GM03348 (cell line): ENCODE measurements around the gene SCN2A.
"Not testable (repeated sequence)": the region's sequence is repeated elsewhere in the genome, so short reads cannot be mapped to it uniquely, and the experiment has no call there.

Experiments used
- DNase-seq: peaks from one replicate; pipeline ENCODE4 v3.0.0; 2012; ENCODE audit warnings: low spot score

The SCN2A gene

DNA sequence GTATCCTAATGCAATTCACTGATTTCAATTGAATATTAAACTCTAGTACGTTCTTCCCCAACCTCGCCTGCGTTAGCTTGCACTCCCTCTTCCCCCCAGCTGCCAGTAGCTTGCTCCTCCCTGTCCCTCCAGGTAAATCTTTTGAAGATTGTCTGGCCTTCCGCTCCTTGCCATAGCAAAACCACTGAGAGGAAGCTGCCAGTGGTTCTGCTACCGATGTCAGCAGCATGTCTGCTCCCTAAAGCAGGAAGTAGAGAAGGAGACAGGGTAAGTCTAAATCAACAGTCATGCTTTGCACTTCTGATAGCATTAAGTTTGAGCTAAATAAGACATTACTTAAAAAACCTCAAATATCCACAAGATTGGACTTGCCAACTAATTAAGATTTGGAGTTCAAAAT is 89.1 kb downstream of the SCN2A start:
- DNase-seq: no peak

DNA sequence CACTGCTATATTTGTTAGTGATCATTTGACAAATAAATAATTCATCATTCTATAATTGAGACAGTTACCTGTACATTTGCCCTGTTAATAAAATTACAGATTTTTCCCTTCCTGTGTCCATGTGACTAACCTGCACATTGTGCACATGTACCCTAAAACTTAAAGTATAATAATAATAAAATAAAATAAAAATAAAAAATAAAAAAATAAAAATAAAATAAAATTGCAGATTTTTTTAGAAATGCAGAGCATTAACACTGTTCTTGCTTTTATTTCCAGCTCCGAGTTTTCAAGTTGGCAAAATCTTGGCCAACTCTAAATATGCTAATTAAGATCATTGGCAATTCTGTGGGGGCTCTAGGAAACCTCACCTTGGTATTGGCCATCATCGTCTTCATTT is 105.1 kb downstream of the SCN2A start:
- not testable (repeated sequence) for DNase-seq

DNA sequence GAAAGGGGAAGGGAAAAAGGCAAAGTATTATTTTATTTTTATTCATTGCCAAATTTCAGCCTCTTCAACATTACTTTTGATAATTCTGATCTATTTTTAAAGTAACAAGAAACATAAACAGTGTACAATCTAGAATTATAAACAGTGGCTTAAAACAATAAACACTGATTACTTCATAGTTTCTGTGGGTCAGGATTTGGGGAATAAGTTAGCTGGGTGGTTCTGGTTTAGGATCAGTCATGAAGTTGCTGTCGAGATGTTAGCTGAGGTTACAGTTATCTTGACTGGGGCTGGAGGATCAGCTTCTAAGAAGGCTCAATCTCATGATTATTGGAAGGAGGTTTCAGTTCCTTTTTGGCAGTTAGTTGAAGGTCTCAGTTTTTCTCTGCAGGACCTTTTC is 109.2 kb downstream of the SCN2A start:
- DNase-seq: no peak

DNA sequence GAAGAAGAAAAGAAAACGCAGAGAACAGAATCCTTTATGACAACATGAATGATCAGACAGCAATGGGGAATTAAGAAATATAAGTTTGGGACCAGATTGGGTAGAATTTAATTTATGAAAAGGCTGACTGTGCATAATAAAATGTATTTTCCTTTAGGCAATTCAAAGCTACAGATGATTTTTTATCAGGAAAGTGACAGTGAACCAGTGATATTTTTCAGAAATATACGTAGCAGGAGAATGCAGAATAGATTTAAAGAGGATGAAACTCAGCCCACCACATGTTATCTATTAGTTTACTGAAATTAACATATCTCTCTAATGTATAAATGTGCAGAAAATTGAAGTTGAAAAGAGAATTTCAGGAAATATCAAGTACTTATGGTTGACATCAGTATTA is 110.0 kb downstream of the SCN2A start:
- no peak for DNase-seq

DNA sequence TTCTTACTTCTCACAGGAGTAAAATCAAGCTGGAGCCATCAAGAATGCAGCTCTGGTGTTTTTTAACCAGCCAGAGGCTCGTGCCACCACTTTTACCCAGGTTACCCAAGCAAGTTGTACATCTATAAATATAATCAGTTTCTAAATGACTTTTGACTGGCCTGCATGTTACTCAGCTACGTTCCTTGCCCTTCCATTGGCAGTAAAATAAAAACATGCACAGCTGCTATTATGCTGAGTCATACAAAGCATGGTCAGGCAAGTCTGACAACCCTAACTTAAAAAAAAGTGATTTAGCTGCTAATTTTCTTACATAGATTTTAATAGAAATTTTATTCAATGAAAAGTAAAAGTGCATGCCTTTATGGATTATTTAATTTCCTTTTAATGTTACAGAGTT is 118.5 kb downstream of the SCN2A start:
- peak; percentile 42 for DNase-seq

DNA sequence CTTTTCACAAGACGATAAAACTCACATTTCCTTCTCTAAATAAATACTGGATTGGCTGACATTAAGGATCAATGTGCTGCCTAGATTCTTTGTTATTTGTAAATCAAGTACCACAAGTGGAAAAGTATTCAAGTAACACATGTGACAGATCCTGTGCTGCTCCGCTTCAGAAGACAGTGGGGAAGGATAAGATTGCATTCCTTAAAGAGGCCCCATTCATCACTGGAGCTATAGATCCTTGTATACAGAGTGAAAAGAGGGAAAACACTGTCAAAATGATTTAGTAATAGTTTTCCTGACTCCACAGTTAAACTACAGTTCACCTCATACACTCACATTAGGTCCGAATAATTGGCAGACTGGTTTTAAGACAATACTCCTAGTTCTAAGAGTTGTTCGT is 122.3 kb downstream of the SCN2A start:
- DNase-seq: no peak

DNA sequence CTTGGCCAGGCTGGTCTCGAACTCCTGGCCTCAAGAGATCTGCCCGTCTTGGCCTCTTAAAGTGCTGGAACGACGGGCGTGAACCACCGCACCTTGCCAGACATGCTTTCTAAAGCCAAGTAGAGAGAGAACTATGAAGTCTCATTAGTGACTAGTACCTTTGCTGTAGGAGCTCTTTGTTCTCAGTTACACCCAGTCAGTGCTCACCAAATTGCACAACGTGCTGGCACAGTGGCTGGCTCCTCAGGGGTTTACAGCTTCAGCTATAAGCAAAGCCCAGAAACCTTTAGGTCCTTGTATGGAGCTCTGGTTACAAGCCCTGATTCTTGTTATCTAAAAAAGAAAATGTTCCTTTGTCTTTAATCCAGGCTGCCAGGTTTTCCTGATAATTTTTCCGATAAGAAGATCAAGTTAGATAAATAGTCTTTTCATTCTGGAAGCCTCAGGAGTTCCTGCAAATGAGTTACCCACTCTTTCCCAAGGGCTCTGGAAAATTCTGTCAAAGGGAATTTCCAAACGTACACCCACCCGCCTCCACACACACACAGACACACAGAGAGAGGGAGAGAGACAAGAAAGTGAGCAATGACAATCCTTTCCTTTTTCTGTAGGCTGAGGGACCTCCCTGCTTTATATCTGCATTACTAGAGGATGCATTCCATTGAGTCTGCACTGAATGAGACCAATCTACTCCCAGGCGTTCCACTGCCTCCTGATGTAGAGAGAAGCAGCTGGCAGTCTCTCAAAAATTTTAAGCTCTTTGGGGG is 130.1 kb downstream of the SCN2A start:
- DNase-seq: no peak

DNA sequence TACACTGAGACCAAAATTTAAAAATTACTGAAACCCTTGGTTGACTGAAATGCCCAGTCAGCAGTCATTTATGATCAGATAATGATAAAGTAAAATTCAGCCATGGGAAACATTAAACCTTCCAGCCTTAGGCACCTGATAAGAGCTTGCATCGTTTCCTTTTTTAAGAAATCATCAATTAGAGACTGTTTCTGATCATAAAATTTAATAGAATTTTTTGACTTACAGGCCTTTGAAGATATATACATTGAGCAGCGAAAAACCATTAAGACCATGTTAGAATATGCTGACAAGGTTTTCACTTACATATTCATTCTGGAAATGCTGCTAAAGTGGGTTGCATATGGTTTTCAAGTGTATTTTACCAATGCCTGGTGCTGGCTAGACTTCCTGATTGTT is 130.7 kb downstream of the SCN2A start:
- no peak for DNase-seq

DNA sequence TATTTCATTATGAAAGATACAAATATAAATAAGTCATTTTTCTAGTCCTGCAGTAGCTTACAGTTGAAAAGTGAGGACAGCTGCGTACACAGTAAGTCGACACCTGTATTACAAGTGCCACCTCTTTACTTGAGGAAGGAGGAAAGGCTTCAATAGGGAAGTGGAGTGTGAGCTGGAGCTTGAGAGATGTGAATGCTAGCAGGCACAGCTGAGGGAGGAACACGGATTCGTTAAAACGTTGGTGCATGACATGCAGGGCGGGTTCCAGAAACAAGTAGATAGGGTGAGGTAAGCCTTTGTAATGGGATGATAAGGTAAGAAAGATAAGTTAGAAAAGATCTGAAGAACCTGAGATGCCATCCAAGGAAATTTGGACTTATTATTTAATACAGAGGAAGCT is 132.1 kb downstream of the SCN2A start:
- no peak for DNase-seq

DNA sequence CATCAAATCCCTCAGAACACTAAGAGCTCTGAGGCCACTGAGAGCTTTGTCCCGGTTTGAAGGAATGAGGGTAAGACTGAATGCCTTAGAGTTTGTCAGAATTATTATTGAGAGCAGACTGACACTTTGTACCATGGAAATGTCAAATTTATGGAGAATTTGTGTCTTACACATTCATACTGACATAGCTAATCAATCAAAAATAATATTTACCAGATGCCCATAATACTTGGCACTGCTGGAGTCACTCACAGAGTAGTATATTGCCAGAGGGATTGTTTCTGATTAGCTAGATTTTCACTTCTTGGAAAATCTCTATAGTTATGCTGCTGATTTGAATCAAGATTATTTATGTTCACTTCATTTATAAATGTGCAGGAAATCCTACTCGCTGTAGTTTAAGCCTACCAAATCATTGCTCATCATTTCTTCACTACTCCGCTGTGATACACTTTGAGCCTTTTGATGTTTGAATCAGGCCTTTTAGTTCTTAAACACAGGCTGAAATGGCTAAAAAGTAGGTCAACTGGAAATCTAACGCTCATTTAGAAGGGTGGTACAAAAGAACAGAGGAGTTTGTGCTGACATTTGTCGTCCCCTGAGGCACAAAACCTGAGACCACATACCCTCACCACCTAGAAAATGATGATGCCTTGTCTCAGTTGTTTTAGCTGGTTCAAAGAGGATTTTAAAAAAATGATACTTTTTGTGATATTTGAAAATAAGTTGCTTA is 134.2 kb downstream of the SCN2A start:
- DNase-seq: no peak

DNA sequence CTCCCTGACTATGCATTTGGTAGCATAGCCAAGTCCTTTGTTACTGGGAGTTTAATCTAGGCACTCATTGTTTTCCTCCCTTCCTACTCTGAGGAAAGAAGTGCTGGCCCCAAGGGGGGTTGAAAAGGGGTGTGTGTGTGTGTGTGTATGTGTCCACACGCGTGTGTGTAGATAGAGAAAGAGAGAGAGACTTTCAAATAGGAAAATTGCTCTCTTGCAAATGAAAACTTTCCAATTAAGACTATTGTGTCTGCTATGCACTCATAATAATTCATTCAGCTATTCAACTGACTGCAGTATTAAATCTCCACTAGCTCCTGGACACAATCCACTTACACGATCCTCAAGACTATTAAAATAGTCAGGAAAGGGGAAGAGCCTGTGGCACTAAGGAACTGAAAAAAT is 137.4 kb downstream of the SCN2A start:
- no peak for DNase-seq

DNA sequence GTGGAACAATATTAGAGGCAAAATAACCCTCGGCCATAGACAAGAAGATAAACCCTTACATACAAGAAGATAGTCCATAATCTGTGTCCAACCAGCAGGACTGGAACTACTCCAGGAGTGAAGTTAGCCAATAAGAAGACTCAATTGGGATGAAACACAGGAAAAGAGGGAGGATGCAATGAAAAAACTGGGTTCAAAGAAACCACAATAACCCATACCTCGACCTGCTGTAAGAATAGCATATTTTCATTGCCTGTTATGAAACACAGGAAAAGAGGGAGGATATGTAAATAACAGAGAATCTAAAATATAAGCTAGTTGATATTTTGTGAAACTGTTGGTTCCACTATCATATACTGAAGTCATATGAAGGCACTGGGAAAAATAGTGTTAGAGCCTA is 143.1 kb downstream of the SCN2A start:
- DNase-seq: no peak

DNA sequence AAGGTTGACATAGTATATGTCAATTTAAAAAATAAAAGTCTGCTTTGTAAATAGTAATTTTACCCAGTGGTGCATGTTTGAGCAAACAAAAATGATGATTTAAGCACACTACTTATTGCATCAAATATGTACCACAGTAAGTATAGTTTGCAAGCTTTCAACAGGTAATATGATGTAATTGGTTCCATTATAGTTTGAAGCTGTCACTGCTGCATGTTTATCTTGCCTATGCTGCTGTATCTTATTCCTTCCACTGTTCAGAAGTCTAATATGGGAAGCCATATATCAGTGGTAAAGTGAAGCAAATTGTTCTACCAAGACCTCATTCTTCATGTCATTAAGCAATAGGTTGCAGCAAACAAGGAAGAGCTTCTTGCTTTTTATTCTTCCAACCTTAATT is 151.7 kb downstream of the SCN2A start:
- DNase-seq: no peak

DNA sequence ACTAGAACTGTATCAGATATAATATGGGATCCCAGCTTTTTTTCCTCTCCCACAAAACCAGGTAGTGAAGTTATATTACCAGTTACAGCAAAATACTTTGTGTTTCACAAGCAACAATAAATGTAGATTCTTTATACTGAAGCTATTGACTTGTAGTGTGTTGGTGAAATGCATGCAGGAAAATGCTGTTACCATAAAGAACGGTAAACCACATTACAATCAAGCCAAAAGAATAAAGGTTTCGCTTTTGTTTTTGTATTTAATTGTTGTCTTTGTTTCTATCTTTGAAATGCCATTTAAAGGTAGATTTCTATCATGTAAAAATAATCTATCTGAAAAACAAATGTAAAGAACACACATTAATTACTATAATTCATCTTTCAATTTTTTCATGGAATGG is 152.6 kb downstream of the SCN2A start:
- DNase-seq: no peak

DNA sequence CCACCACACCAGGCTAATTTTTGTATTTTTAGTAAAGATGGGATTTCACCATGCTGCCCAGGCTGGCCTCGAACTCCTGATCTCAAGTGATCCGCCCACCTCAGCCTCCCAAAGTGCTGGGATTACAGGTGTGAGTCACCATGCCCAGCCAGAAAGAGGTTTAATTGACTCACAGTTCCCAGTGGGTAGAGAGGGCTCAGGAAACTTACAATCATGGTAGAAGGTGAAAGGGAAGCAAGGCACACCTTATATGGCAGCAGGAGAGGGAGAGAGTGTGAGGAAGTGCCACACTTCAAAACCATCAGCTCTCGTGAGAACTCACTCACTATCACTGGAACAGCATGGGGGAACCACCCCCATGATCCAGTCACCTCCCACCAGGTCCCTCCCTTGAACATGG is 159.4 kb downstream of the SCN2A start:
- DNase-seq: not testable (repeated sequence)

DNA sequence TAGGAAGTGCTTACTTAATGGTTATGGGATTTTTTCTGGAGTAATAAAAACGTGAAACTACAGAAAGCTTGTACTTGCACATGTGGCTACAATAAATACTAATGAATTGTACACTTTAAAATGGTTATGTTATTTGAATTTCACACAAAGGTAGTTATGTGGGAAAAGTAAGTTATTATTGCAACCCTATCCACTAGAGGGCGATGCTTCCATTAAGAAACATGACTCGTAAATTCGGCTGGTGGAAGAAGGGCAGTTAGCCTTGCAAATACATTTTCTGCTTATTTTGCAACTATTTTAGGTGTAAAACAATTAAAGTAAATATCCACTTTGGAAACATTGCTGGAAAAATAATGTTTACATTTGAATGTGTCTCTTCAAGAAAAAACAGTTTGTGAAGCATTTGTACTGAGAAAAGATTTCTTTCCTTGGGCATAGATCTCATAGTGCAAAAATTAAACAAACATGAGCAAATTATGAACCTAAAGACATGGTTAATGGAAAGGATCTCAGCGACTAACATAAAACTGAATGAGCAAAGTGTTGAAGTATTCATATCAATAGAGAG is 162.2 kb downstream of the SCN2A start:
- peak; percentile 47 for DNase-seq

DNA sequence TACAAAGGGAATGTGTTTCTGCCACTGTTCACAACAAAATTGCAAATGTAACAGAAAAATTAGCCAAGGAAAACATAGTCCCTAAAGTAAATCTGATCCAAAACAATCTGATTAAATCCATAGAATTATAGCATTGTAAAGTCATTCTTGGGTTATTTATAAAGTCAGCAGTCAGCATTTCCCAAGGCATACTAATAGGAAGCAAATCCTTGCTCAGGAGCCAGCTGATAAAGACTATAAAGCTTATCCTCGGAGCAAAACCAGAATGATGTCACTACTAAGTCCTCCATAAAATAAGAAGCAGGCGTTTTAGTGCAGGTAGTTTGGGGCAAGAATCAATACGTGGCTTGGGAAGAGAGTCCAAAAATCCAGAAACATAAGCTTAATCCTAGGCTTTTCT is 162.9 kb downstream of the SCN2A start:
- DNase-seq: no peak

DNA sequence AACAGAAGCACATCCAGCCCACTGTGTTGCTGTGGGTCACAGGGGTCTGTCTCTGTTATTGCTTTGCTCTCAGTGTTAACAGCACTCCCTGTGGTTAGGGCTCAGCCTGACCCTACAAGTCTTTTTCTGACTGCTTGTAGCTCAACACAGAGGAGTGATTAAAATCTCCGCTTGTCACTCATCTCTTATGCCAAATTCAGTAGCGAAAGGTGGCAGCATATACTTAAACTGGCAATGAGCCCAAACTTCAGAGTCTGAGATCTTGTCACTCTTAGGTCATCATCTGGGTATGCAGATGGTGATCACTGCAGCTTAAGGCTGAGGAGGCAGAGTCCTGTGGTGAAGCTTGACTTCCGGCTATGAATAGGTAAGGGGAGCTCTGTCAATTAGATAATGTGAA is 167.0 kb downstream of the SCN2A start:
- DNase-seq: no peak

DNA sequence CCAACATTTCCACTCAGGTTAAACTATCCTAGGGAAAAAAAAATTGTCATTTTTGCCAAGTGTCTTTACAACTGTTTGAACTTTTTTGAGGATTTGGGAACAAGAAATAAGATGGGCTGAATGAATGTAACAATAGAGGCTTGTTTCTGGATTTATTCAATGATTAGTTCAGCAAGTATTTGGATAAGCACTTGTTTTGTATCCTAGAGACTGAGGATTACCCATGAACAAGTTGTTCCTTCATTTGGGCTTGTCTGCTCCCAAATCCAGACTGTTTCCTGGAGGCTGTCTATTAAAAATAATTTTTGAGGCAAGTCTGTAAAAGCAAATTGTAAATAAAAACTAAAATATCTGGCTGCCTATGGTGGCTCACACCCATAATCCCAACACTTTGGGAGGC is 168.3 kb downstream of the SCN2A start:
- no peak for DNase-seq

DNA sequence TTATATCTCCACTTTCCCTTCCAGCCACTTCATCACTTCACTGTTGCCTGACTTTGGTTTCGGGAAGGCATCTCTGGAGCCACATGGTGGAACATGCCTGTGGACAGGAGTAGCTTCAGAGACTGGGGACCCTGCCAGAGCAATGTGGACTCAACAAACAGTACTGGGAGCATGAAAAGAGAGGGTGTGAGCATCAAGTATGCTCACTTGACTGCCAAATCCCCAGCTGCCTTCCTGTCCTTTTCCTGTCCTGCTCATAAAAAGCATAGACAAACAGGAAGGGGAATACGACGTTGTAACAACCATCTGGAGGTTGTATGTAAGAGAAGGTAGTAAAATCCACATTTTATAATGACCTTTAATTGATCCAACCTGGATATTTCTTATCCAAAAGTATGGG is 169.0 kb downstream of the SCN2A start:
- DNase-seq: no peak

DNA sequence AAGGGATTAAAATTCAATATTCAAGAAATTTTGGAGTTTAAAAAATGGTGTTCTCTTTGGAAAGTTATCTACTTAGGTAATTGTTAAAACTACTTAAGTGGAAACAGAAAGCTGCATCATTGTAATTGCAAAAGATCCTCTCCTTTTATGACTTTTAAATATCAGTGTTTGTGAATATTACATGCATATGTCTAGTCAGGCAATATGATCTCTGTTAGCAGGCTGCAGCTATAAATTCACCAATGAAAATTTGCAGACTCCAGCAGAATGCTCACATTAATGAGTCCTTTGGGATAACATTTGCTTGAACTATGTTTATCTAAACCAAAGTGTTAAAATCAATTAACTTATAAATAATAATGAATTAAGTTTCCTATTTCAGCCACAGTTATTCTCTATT is 171.1 kb downstream of the SCN2A start:
- no peak for DNase-seq

DNA sequence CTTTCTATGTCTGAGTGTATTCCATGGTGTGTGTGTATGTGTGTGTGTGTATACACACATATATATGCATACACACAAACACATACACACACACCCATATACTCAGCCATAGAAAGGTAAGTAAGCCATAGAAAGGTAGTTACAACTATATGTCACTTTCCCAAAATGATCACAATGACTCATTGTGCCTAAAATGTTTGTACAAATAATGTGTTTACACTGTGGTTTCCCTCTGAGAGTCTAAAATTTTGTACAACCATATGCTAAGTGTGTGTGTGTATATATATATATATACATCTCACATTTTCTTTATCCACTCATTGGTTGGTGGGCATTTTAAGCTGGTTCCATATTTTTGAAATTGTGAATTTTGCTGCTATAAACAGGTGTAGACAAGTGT is 175.0 kb downstream of the SCN2A start:
- no peak for DNase-seq

DNA sequence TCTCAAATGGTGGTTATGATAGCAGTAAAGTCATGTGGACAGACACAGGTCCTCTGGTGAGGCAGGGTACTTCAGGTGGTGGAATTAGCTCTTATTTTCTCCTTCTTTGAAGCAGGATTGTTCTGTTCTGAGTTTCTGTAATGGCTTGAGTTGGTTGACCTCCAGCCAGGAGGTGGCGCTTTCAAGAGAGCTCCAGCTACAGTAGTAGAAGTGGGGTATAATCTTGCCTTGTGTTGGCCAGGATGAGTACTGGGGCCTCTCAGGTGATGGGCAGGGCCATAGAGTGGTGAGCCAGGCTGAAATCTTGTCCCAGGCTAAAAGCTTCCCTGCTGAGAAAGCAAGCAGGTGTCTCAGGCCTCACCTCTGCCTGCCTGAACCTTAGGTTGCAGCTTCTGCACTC is 177.8 kb downstream of the SCN2A start:
- DNase-seq: no peak

DNA sequence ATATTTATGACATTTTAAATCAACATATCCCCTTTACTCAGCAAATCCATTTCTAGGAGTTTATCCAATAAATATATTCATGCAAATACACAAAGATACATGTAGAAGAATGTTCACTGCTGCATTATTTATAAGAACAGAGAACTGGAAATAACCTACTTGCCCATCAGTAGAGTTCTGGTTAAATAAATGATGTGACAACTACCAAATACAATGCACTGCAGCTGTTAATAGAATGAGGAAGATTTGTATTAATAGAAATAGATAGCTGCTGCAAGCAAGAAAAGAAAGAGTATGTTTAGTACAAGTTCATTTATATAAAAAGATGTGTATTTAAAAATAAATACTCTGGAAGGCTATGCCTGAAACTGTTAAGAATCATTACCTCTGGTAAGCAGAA is 181.0 kb downstream of the SCN2A start:
- DNase-seq: no peak
